ENCODE results near the gene GNB4.

Gene GNB4

DNA sequence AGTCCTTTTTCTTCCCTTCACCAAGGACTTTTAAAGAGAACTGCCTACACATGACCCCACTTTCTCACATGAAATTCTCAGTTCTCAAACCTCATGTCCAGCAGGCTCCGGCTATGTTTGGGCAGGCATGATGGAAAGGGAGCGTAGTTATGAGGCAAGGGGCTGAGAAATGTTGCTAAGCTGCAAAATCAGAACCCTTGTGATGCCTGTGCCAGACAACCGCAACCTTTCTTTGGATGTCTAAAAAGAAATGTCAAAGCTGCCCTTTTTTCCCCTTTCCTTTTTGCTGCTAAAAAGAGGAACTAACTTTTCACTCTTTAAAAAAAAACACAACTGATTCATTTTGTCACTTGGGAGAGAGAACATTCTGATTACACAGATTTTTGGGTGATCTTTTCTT lies 19.2 kb downstream of the GNB4 start:
- DNase-seq = no peak

DNA sequence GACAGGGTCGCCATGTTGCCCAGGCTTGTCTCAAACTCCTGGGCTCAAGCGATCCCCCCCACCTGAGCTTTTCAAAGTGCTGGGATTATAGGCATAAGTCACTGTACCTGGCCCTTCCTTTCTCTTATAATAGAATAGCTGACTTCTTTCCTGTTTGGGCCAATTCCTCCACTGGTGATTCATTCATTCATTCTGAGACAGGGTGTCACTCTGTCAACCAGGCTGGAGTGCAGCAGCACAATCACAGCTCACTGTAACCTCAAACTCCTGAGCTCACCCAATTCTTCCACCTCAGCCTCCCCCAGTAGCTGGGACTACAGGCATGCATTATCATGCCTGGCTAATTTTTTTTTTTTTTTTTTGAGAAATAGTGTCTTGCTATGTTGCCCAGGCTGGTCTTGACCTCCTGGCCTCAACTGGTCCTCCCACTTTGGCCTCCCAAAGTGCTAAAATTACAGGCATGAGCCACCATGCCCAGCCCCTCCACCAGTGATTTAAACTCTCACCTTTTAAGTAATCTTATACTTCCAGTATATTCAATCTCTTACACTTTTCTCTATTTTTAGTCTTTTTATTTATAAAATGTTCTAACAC lies 20.9 kb downstream of the GNB4 start:
- no peak for DNase-seq

DNA sequence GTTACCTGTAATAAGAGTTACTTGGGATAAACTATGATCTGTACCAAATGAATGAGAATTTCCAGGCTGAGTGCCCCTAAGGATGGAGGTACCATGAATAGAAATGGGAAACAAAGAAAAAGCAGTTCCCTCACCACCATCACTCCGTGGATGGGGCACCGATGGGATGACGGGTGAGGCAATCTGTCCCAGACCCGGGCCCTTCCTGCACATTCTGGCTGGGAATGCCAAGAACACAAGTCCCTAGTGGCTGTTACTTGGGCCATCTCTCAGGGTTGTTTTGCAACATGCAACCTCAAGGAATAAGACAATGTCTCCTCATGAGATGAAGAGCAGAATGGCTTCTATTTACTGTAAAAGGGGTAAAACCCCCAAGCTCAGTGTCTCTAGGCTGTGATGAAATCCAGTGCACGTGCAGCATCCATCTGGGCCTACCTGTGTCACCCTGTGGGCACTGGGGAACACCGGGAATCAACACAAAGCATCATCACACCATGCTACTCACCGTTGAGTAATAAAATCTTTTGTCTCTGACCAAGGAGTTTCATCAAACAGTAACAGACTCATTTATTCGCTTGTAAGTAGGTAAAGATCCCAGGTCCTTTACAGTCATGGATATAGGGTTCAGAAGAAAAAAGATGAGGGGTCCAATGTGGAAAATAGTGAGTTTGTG lies 22.3 kb downstream of the GNB4 start:
- no peak for DNase-seq

DNA sequence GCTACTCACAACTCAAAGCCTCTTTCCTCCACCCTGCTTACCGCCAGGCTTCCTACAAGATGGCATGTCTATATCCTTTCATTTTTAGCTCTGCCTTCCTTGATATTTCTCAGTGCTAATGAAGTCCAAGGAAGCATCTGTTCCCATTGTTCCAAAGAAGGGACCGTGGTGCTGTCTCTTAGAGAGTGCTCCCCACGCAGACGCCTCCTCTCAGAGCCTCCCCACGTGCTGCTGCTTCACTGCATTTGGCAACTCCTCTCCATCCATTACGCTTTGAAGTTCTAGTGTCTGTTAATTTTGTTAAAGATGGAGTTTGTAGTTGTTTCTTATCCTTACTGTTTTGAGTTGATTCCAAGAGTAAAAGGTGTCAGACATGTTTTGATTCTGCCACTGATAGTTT lies 26.2 kb downstream of the GNB4 start:
- no peak for DNase-seq

DNA sequence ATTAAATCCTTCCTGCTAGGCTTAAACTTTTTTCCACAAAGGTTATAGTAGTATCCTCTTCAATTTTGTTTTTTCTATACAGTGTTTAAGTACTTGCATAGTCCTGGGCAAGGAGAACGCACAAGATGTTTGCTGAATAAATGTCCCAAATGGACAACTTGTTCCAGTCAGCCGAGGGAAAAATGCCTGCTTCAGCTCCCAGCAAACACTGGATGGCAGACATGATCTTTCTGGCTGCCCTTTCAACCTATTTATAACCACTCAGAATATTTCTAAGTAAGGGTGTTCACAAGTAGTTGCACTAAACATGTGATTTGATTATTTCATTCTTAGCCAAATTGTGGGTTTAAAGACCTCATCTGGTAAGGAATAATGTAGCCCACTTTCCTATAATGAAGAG lies 29.8 kb downstream of the GNB4 start:
- no peak for DNase-seq

DNA sequence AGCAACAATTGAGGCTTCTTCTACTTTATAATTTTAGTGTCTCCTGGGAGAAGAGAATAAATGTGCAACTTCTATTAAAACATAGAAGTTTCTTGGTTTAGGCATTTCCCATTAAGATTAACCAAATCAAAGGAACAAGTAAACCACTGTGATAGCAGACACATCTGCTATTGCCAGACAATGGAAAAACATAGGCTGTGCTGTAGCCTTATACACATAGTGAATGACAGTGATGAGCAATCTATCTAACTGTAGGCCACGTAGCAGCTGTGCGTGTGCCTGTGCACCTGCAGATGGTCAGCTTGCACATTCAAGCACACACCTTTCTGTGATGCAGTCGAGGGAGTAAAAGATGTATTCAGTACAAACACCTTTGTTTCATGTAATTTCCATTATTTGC lies 32.7 kb downstream of the GNB4 start:
- no peak for DNase-seq

DNA sequence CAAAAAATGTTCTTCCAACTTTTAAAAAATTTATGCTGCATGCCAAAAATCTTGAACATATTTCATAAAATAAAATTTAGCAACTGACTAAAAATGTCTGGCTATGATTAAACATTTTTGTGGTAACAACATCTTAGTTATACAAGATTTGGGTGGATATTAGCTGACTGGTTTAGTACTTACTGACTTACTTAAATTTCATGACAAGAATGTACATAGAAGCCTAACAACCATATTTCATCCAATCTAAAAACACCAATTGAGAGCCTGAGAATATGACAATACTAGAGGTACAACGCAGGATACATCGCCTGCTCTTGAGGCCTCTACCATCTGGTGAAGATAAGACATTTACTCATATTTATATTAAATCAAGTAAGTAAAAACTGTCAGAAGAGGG lies 34.6 kb downstream of the GNB4 start:
- no peak for DNase-seq

DNA sequence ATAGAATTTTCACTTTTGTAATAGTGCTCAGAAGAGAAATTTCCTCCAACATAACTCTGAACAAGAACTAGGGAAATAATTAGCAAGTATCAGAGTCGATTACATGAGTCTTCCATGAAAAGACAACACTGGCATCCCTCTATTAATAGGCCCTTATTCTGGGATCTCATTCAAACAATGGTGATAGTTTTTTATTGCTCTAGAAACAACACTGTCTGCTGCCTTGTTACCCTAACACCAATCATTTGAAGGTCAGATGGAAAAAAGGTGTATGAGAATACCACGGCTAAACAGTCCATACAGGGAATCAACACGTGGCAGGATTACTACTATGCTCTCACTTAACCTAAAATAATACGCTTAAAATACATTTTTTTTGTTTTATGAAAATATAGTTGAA lies 35.9 kb downstream of the GNB4 start:
- DNase-seq = no peak

DNA sequence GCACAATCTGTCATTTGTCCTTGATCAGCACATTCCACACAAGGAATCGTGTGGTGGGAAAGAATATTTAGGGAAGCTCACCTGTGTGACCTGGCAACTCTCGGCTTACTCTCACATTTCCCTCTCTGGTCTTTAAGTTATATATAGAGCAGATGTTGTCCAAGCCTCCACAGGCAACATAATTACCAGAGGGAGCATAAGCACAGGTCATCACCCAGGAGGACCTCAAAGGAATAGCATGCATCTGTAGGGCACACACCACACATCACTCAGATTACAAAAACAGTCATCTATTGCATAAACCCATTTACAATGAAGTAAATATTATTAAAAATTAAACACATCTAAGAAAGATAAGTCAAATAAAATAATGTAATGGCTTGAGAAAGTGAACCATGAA lies 36.5 kb downstream of the GNB4 start:
- DNase-seq = no peak

DNA sequence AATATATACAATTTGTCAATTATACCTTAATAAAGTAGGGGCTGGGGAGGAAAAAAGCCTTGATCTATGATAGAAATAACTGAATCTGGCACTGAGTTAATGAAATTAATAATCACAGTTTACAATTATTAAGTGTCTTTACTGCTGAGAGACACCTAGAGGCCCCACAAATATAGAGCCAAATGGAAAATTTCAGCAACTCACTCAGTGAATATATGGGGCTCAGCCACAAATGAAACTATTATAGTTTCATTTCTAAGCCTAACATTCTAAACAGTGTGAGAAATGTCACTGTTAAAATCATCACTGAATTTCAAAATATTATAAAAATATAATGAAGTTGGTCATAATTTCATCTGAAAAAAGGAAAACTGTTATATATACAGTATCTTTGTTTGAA lies 40.3 kb downstream of the GNB4 start:
- DNase-seq = no peak

DNA sequence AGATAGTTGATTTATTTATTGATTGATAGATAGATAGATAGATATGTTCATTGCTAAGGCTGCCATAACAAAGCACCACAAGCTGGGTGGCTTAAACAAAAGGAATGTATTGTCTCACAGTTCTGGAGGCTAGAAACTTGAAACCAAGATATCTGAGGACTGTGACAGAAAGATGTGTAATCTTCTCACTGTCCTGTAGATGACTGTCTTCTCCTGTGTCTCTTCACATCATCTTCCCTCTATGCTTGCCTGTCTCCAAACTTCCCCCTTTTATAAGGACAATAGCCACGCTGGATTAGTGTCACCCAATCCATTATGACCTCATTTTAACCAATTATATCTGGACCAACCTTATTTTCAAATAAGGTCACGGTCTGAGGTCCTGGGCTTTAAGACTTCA lies 40.9 kb downstream of the GNB4 start:
- no peak for DNase-seq

DNA sequence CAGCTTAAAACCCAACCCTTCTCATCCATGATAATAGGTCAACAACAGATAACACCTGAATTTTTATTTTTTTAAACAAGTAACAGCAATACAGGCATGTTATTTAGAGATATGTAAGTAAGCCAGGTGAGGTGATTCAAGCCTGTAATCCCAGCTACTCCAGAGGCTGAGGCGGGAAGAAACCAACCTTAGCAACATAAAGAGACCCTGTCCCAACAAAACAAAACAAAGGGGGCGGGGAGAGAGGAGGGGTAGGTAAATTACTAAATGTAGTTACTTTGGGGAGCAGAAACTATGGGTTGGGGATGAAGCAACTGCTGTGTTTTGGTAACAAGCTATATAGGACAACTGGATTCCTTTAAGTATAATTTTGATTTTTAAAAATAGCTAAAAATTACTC lies 47.0 kb downstream of the GNB4 start:
- DNase-seq = no peak

DNA sequence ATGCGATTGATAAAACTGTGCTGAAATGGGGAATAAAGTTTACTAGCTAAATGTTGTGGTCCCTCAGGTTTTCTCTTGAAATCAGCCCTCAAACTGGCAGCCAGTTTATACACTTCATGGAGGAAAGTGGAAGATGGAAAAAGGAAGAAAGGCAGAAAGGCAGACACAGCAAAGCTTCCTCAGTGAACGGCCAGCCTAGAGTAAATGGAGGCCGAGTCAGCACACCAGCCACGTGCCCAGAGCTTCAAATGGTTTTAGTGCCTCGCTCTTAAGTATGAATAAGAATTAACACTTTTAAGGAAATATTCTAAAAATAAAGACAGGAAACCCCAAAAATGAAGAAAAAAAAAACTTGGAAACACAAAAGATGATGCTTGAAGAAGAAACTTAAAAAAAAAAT lies 48.3 kb downstream of the GNB4 start:
- no peak for DNase-seq

DNA sequence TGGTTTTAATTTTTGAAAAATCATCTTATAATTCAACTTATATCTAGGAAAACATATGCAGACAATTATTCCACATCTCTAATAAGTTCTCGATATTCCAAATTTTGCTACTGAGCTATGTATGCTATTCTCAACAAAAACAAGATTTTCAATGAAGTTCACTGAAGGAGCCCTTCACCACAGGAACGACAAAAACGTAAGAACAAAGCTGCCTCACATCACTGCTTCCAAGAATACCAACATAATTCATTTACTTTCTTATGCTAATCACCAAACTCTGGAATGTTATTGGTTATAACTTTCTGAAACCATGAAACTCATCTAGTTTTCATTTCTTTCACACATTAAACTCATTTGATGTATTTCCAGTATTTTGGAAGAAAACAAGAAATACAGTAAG lies 49.7 kb downstream of the GNB4 start:
- no peak for DNase-seq

DNA sequence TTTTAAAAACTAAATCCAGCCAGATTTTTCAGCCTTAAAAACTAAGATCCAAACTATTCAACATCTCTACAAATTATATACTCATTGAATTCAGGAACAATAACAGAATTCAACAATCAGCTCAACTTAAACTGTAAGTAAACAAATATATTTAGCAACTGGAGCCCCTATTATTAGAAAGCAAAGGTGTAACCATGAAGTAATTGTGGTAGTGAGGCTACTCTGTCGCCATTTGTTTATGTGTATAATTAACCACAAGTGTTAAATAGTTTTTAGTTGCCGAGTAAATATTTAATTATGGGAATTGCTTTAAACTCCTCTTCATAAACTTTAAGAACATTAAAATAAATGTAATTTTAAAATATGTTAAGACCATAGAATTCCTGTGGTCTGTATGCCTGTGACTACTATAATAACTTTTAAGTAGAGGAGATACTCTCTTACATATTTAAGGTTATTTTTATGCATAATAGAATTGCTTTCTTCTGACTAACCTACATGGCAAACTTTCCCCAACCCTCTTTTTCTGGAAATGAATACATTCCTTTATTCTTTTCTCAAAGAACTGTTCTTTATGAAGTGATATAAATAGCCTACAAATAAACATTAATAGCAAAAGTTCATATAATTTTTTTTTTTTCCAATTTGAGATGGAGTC lies 52.6 kb downstream of the GNB4 start:
- no peak for DNase-seq

DNA sequence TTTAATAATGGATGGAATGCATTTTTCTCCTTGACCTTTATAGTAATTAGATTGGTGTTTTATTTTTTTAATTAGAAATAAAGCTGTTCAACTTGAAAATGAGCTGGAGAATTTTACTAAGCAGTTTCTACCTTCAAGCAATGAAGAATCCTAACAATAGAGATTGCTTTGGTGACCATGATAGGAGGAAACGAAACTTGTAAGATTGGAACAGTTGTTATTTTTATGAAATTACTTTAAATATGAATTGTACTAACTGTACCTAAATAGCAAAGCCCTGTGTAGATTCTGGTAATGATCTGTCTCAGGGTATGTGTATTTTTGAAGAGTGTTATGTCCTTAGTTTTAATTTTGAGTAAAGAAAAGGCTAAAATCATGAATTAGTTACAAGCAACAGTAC lies 59.4 kb downstream of the GNB4 start:
- no peak for DNase-seq

DNA sequence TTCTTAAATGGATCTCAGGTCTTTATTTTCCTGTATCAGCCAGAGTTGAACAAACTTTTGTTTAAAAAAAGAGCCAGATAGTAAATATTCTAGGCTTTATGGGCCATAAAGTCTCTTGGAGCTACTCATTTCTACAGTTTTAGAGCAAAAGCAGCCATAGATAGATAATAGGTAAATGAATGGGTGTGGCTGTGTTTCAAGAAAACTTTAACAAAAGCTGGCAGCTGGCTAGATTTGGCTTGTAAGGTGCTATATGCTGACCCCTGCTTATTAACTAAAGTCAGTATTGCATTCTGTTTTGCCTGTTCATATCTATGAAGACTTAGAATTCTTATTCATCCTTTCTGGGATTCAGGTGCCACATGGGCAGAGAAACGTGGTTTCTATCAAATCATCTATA lies 74.8 kb downstream of the GNB4 start:
- no peak for DNase-seq

DNA sequence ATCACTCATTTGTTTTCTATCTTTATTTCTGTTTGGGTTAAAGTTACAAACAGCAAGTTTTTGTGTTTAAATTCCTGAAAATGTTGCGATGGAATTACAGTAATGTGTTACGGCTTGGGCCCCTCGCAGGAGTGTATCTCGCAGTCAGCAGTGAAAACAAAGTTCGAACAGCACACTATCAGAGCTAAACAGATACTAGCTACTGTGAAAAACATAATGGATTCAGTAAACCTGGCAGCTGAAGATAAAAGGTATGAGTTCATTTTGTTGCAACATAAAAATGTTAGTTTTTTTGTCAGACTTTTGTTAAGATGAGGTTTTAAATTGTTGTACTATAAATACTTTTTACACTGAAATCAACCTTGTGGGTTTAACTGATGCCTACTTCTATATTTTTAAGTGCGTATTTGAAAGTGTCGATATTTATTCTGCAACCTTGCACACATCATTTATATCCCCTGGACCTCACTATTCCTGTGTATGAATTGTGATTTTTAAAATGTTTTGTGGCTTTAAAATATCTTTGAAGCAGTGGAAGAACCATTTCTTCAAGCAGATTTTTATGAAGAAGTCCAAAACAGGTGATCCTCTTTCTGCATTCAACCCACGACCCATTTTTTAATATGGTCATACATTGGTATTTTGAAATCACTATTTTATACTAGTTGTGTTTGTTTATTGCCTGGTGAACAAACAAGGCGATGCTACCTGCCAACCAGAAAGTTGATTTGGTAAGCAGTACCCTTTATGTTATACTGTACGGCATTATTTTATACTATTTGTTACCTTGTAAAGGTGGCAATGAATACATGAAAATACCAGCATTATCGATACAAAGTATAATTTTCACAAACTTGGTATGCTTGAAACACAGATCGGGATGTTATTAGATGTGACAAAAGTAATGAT lies 75.9 kb downstream of the GNB4 start:
- DNase-seq = no peak

DNA sequence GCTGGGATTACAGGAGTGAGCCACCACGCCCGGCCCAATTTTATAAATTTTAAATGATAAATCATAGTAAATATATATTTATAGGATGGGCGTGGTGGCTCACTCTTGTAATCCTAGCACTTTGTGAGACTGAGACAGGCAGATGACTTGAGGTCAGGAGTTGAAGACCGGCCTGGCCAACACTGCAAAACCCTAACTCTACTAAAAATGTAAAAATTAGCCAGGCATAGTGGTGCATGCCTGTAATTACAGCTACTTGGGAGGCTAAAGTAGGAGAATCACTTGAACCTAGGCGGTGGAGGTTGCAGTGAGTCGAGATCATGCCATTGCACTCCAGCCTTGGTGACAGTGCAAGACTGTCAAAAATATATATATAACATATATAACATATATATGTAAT lies 77.3 kb downstream of the GNB4 start:
- no peak for DNase-seq

DNA sequence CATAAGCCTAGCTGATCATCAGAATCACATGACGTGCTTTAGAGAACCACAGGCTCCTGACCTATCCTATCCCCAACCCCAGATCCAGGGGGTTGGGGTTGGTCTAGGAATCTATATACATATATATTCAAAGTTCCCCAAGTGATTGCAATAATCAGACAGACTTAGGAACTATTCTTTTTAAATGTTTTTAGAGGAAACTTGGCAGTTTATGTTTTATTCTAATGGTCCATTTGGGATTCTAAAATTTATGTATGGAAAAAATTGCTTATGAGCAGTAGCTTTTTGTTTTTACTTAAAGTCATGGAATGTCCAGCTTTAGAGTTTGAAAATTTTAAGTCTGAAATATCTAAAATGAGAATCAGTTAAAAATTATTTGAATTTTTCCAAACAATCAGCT lies 81.6 kb downstream of the GNB4 start:
- DNase-seq = no peak

DNA sequence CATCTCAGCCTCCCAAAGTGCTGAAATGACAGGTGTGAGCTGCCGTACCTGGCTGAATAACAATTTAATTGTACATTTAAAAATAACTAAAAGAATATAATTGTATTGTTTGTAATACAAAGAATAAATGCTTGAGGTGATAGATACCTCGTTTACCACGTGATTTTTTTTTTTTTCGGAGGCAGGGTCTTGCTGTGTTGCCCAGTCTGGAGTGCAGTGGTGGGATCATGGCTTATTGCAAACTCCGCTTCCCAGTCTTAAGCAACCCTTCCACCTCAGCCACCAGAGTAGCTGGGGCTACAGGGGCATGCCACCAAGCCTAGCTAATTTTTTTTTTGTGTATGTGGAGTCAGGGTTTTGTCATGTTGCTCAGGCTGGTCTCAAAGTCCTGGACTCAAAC lies 87.9 kb downstream of the GNB4 start:
- DNase-seq = no peak

DNA sequence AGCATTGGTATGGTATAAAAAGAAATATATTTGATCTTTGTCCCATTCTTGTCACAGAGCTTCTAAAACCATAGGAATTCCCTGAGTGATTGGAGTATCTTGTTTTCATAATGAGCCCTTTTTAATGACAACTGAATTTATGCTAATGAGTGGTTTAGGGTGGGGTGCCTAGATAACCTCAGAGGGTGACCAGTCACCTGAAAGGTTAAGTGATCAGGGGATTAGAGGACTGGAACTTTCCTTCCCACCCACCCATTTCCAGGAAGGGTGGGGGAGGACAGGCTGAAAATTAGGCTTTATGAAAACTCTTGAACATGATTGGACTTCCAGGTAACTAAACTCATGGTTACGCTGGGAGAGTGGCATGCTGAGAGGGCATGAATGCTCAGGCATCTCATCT lies 95.3 kb downstream of the GNB4 start:
- no peak for DNase-seq

DNA sequence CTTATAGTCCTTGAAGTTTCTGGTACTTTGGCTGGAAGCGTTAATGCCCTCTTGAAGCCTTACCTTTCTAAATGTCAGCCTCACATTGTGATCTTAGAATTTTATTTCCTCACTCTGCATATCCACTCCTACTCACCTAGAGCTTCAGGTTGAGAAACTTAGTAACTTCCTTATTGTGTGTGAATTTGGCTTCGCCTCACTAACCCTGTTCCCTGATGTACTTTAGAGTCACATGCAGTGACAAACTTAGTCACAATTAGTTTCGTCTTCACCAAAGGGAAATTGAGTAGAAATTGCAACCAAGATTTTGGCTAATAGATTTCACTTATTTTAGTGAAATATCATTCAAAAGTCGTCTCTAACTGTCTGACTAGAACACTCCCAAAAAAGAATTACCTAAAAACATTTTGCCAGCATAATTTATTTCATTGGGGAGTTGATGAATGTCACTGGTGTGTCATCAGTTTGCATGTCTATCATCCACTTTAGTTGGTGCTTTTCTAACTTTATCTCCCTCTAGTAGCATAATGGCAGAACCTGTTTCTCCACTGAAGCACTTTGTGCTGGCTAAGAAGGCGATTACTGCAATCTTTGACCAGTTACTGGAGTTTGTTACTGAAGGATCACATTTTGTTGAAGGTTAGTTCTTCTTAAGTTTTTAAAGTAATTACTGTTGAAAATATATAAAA lies 102.8 kb downstream of the GNB4 start:
- no peak for DNase-seq

All from CD4-positive, alpha-beta T cell treated with Interleukin-12 subunit alpha and Interleukin-12 subunit beta, for 1 hour (primary cell).